ENCODE data around the gene PLEKHM2.

DNA sequence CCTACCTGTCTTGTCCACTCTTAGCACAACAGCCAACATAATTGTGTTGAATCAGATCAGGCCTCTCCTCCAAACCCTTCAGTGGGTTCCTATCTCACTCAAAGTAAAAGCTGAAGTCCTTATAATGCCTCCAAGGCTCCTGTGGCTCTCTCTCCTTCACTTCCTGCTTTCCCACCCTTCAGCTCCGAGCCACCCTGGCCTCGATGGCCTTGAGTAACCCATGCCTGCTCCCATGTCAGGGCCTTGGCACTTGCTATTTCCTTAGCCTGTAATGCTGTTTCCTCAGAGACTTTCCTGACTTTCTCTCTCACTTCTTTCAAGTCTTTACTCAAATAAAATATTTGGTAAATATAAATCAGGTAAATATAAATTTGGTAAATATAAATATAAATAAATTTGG lies 8.1 kb upstream of the PLEKHM2 start:
- TF ChIP-seq GATA2 (IDR thresholded peaks at IDR 0.05; ENCODE audit: low read depth, low read length): no peak
- TF ChIP-seq GATA3 (IDR thresholded peaks at IDR 0.05; ENCODE audit: low read depth, low read length): no peak

Data from SH-SY5Y (cell line).